ENCODE measurements around the gene HIPK3. TPM values are rescaled to one million over a fixed set of nuclear protein-coding genes. Genes with fewer than 3 reads are reported as not detected.

The HIPK3 gene
- total RNA-seq, 4 donors from 2014 or later = 233 to 345 (median 278) TPM

- ATAC-seq (ENCODE audit: low FRiP score) = no peak
- no peak for TF ChIP-seq CTCF (IDR thresholded peaks at IDR 0.05)
- DNase-seq (ENCODE audit: low spot score) = no peak
These were observed 146.2 kb downstream of the HIPK3 start for GRCh38 chr11:33403344-33403743.

DNA sequence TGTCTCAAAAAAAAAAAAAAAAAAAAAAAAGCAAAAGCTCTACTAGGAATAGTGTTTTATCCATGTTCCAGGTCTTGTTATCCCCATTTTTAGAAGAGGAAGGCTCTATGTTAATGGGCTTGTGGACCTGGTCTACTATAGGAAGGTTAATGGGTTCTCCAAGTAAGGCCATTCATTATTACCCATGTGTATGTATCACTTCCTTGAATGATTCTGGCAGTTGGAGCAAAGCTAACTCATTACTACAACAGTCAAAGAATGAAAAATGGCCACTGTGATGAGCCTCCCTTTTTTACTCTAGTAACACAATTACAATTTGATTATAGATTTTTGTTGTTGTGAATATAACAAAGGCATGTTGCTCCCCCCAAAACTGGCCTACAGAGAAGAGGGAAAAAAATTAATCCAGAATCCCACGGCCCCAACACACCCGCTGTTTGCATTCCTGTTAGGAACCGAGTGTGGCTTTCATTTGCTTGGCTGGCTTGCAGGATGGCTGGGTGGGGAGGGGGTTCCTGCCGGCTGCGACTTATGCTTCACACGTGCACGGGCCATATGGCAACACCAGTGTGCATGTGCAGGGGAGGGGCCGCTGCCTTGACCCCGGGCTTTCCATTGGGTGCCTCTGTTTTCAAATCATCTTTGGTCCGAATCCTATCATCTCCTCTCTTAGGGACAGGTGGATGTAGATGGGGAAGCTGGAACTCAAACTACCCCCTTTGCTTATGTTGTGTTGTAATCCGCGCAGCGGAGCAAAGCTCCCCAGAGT is 148.8 kb downstream of the HIPK3 start:
- no peak for ATAC-seq (ENCODE audit: low FRiP score)
- TF ChIP-seq CTCF (IDR thresholded peaks at IDR 0.05) = no peak
- DNase-seq (ENCODE audit: low spot score) = no peak

Other genes with a start within 250 kb of the HIPK3 start
- 1 to 10 TPM in 1 of 4 donors, under 1 TPM in 3; 0.46 to 1.8 (median 0.87) TPM for gene DEPDC7, start 241.5 kb upstream of the HIPK3 start, total RNA-seq
- 10 to 100 TPM; 24.7 to 52.6 (median 34.6) TPM for gene TCP11L1, start 217.8 kb upstream of the HIPK3 start, total RNA-seq
- gene CSTF3, start 95.9 kb upstream of the HIPK3 start, total RNA-seq = 10 to 100 TPM in 2 of 4 donors, 1 to 10 TPM in 2; 7.9 to 22.1 (median 11.4) TPM
- gene KIAA1549L, start 118.7 kb downstream of the HIPK3 start, total RNA-seq = under 1 TPM in 3 of 4 donors, not detected in 1; 0.19 to 0.60 (median 0.50) TPM